ENCODE measurements around the gene RIOX2. TPM values are rescaled to one million over a fixed set of nuclear protein-coding genes. Genes with fewer than 3 reads are reported as not detected.

The RIOX2 gene
- total RNA-seq, 1 donor from 2014 or later, result 21.3 TPM

GRCh38 chr3:97959872-97960271 is 12.4 kb downstream of the RIOX2 start:
- TF ChIP-seq CTCF (IDR thresholded peaks at IDR 0.05), result no peak
- Histone ChIP-seq H3K27ac (no peak overlapping the region), H3K4me3 (no peak overlapping the region), H3K27me3 (no peaks in the 10 kb centered on the region), H3K9me3 (no peaks in the 10 kb centered on the region), H3K4me1 (no peaks in the 10 kb centered on the region), H3K36me3 (peaks cover 0 to 12% of the 10 kb centered on the region in 2 donors)
- DNase-seq (ENCODE audit: low spot score in 2 of 2), result no peak
- intact Hi-C loops (cut with DNase I), result no loop called here

DNA sequence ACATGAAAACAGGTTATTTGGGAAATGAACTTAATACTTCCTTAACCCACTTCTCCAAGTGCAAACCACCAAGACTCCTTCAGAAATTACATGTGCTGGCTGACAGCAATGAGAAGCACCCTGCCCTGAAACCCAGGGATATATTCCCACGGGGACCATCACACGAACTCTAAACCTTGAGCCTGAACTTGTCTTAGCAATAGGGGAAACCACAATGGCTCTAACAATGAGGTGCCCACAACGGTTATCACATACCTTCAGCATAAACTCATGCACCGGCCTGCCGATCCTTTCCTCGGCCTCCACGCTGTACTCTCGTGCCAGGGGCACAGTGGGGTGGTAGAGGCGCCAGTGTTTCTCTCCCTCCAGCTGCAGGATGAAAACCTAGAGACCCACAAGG is 13.4 kb downstream of the RIOX2 start:
- Histone ChIP-seq H3K27ac (no peak overlapping the region), H3K27me3 (no peaks in the 10 kb centered on the region), H3K9me3 (no peaks in the 10 kb centered on the region), H3K36me3 (peaks cover 7 to 15% of the 10 kb centered on the region in 2 donors), H3K4me1 (no peaks in the 10 kb centered on the region), H3K4me3 (no peak overlapping the region)
- intact Hi-C loops (cut with DNase I), result no loop called here
- DNase-seq (ENCODE audit: low spot score in 2 of 2), result no peak
- TF ChIP-seq CTCF (IDR thresholded peaks at IDR 0.05), result no peak

- Histone ChIP-seq H3K4me3 (no peak overlapping the region), H3K4me1 (no peaks in the 10 kb centered on the region), H3K9me3 (no peaks in the 10 kb centered on the region), H3K27ac (no peak overlapping the region), H3K36me3 (peaks cover 11 to 19% of the 10 kb centered on the region in 2 donors), H3K27me3 (no peaks in the 10 kb centered on the region)
- intact Hi-C loops (cut with DNase I), result no loop called here
- no peak for DNase-seq (ENCODE audit: low spot score in 2 of 2)
- TF ChIP-seq CTCF (IDR thresholded peaks at IDR 0.05), result no peak
Measured at GRCh38 chr3:97958396-97958795, 13.8 kb downstream of the RIOX2 start.

- no peak for TF ChIP-seq CTCF (IDR thresholded peaks at IDR 0.05)
- H3K27ac ChIP-seq, result no peak overlapping the region
- H3K36me3 ChIP-seq, result peaks cover 15 to 24% of the 10 kb centered on the region in 2 donors
- no peak overlapping the region for H3K4me3 ChIP-seq
- no peaks in the 10 kb centered on the region for H3K4me1 ChIP-seq
- DNase-seq (ENCODE audit: low spot score in 2 of 2), result no peak
- H3K9me3 ChIP-seq, result no peaks in the 10 kb centered on the region
- intact Hi-C loops (cut with DNase I), result no loop called here
- H3K27me3 ChIP-seq, result no peaks in the 10 kb centered on the region
Measured at GRCh38 chr3:97957617-97958311, 14.5 kb downstream of the RIOX2 start.

DNA sequence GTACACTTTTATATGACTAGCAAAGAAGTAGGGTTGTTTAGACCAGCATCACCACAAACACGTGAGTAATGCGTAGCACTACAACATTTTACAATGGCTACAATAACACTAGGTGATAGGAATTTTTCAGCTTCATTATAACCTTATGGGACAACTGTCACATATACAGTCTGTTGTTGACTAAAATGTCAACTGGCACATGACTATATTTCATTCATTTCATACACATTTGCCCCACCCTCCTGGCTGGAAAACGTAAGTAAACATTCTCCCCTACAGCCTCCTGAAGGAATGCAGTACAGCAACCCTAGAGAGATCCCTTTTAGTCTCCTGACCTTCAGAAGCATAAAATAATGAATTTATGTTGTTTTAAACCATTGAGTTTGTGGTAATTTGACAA is 16.2 kb downstream of the RIOX2 start:
- H3K9me3 ChIP-seq, result no peaks in the 10 kb centered on the region
- no peak for DNase-seq (ENCODE audit: low spot score in 2 of 2)
- TF ChIP-seq CTCF (IDR thresholded peaks at IDR 0.05), result no peak
- no peaks in the 10 kb centered on the region for H3K27me3 ChIP-seq
- H3K4me3 ChIP-seq, result no peak overlapping the region
- no peak overlapping the region for H3K27ac ChIP-seq
- intact Hi-C loops (cut with DNase I), result no loop called here
- H3K4me1 ChIP-seq, result no peaks in the 10 kb centered on the region
- peaks cover 15 to 33% of the 10 kb centered on the region in 2 donors for H3K36me3 ChIP-seq
